GM19240 (cell line): Measurements from ENCODE around the gene COL1A2.

Experiments used
- DNase-seq: peaks from one replicate; pipeline ENCODE4 v3.0.0; 2011; ENCODE audit warnings: low spot score; ENCODE audit not compliant: insufficient read length

Gene COL1A2

GRCh38 chr7:94394437-94395140 lies at the start of gene COL1A2:
Gene COL1A2 (plus strand): TSS chr7:94394895. CDS start chr7:94395032, 137 bp downstream.
- DNase-seq = no peak

- no peak for DNase-seq
These were observed 48.8 kb upstream of the COL1A2 start for GRCh38 chr7:94345907-94346306.

- no peak for DNase-seq
These were observed 46.6 kb upstream of the COL1A2 start for GRCh38 chr7:94348142-94348541.

- no peak for DNase-seq
These were observed 44.0 kb upstream of the COL1A2 start for GRCh38 chr7:94350734-94351133.

DNA sequence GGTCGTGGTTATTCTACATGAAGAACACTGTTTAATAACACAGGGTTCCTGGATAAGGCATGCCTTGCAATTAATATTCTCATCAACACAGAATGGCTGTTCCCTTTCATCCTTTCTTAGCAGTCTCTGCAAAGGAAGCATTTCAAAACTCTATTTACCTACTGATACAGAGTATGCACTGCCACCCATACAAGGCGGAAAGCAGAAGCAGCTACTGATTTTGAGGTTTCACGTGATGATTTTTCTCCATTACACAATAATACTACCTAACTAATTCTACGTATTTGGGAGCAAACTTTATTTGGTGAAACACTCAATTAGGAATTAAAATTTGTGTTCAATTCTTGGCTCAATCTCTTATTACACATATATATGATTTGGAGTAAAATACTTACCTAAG lies 43.0 kb upstream of the COL1A2 start:
- DNase-seq = no peak

- DNase-seq = no peak
These were observed 41.8 kb upstream of the COL1A2 start for GRCh38 chr7:94352887-94353286.

GRCh38 chr7:94354953-94355352 lies 39.7 kb upstream of the COL1A2 start:
- no peak for DNase-seq

- no peak for DNase-seq
These were observed 39.2 kb upstream of the COL1A2 start for GRCh38 chr7:94355454-94355853.

GRCh38 chr7:94357076-94357475 lies 37.6 kb upstream of the COL1A2 start:
- DNase-seq = no peak

- no peak for DNase-seq
These were observed 33.8 kb upstream of the COL1A2 start for GRCh38 chr7:94360926-94361325.

DNA sequence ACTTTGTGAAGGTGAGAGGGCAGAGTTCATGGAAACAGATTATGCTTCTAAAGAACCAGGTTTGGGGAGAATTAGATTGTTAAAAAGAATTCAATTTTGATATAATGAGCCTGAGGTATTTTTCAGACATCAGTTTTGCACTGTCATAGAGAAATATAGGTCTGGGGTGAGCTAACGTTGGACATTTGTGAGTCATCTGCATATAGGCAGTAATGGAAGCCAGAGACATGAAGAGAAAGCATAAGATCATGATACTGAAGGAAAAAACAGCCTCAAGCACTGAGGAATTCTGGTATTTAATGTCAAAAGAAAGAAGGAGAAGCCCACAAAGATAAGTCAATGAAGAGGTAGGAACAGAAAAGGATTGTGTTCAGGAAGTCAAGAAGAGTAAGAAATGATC lies 32.4 kb upstream of the COL1A2 start:
- no peak for DNase-seq

DNA sequence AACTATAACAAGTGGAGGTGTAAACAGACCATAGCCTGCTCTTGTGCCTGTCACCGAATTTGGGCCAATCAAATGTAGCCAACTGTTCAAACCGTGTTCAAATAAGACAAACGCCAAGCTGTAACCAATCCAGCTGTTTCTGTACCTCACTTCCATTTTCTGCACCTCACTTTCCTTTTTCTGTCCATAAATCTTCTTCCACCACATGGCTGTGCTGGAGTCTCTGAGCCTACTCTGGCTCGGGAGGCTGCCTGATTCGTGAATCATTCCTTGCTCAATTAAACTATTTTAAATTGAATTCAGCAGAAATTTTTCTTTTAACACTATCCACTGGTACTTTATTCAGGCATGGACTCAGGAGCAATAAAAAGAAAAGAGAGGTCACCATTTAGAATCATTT lies 29.9 kb upstream of the COL1A2 start:
- no peak for DNase-seq

DNA sequence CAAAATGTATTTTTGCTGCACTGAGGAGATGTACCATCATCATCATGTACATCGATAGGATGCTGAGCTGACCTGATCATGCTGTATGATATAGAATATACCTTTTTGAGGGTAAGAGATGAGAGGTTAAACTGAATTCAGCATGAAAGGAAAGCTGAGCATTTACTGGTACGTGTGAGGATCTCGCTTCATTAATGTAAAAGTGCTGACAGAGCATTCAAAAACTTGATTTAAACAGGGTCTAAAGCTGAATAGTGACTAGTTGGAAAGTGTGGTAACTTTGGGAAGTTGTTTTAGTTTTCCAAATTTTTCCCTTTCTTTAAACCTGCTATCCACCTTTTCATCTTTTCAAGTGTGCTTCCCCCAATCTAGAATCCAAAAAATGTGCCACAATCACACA lies 28.5 kb upstream of the COL1A2 start:
- DNase-seq = no peak

DNA sequence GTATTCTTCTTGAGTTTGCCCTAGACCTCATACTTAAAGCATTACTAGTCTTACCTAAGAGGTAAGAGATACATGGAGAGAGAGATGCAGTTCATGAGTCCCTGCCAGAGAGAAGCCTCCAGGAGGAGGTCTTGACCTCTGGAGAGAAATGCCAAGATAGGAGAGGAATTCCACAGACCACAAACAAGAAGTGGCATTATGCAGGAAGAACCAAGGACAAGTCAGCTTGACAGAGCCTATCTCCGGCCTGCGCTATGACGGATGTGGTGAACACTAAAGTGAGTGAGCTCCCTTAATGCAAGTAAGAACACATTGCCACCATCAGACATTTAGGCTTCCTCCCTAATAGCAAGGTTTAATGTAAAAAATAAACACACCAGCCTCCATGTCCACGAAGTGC lies 27.9 kb upstream of the COL1A2 start:
- no peak for DNase-seq

DNA sequence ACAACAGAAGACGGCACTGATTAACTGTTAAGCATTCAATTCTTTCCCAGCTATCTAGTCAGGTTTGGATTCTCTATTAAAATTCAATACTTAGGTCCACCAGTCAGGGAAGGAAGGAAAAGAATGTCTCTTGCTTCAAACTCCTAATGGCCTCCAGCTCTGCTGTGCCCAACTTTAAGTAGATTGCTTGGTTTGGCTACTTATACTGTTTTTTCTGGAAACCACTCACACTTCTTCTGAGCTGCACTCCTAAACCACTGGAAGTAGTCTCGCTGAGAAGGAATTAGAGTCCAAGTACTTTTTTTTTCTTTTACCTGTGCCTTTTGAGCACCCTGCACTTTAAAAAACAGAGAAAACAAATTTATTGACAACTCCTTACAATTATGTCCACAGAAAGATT lies 26.7 kb upstream of the COL1A2 start:
- no peak for DNase-seq

DNA sequence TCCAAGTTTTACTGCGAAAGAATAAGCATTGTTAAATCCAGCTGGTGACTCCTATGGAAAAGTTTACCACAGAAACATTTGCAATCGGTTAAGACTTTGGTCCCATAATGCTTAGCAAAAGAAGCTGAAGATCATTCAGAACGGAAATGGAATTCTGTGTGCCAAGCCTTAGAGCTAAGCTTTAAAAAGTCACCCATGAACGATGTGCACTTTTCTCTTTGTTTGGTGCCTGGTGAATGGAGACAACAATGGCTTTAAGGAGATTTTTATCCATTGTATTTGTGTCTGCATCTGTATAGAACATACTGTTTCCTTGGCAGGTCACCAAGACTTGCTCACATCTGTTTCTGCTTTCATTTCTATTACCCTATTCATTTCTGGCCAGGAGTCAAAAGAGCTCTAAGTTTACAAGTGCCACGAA lies 26.3 kb upstream of the COL1A2 start:
- no peak for DNase-seq

DNA sequence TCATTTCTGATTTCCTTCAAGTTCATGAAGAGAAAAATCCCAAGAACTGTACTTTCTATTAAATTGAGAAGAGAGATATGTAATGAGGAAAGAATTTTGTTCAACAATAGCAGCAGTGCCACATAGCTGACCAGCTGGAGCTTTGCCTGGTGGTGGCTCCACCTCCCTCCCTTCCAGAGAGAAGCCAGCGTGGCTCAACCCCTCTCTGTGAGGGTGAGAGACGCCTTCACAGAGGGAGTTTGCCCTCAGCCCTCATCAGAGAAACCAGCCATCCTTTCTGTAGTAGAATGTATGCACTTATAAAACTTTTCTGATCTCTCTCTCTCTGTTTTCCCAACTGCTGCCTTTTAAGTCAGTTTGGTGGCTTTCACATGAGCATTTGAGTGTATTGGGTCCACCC lies 20.5 kb upstream of the COL1A2 start:
- DNase-seq = no peak

- DNase-seq = no peak
These were observed 19.8 kb upstream of the COL1A2 start for GRCh38 chr7:94374721-94375566.

- DNase-seq = no peak
These were observed 19.0 kb upstream of the COL1A2 start for GRCh38 chr7:94375691-94376090.

DNA sequence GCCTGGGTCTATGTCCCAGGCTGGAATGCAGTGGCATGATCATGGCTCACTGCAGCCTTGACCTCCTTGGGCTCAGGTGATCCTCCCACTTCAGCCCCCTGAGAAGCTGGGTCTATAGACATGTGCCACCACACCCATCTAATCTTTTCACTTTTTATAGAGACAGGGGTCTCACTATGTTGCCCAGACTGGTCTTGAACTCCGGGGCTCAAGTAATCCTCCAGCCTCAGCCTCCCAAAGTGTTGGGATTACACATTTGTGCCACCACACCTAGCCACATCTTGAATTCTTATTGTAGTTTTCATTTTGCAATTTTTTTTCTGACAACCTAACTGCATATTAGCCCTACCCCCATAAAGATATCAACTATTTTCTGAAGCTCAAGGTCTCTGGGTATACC lies 18.4 kb upstream of the COL1A2 start:
- no peak for DNase-seq

DNA sequence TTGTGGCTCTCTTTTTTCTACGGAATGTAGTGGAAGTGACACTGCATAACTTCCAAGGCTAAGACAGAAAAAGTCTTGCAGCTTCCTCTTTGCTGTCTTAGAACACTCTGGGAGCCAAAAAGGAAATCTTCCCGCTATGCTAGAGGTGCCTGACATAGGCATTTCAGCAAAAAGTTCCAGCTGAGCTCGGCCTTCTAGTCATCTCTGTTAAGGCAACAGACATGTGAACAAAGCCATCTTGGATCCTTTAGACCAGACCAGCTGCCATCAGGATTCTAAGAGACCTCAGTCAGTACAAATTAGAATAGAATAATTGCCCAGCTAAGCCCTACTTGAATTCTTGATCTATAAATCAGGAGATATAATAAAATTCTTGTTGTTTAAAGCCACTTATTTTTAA lies 16.3 kb upstream of the COL1A2 start:
- no peak for DNase-seq

DNA sequence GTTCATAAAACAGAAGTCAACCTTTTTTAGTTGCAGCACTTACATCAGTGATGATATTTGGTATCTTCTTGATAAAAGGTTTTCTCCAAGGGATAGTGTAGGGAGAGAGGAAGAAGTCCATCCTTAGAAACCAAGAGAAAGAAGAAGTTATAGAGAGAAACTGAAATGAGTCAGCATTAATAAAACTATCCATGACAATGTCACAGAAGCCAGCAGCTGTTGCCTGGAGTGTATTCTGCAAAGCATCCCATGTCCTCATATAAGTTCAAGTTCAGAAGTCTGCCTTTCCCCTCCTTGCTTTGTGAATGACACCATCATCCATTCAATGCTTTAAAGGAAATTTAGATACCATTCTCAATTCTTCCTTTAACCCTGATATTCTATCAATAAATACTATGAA lies 14.4 kb upstream of the COL1A2 start:
- no peak for DNase-seq

DNA sequence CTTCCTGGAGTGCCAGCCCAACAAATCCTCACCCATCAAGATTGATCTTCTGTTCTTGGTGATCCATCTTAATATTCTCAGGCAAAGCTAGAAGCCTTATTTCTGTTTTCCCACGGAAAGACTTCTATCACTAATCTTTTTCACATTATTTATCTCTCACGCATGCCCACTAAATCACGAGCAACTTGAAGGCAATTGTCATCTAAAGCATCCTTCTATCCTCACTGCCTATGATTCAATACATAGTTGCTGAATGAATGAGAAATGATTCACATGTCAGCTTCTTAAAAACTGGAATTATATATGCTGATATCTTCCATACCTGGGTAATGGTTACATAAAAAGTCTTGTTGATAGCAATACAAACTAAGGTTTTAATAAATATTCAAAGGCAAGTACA lies 12.6 kb upstream of the COL1A2 start:
- no peak for DNase-seq
